ENCODE measurements around the gene FICD.

DNA sequence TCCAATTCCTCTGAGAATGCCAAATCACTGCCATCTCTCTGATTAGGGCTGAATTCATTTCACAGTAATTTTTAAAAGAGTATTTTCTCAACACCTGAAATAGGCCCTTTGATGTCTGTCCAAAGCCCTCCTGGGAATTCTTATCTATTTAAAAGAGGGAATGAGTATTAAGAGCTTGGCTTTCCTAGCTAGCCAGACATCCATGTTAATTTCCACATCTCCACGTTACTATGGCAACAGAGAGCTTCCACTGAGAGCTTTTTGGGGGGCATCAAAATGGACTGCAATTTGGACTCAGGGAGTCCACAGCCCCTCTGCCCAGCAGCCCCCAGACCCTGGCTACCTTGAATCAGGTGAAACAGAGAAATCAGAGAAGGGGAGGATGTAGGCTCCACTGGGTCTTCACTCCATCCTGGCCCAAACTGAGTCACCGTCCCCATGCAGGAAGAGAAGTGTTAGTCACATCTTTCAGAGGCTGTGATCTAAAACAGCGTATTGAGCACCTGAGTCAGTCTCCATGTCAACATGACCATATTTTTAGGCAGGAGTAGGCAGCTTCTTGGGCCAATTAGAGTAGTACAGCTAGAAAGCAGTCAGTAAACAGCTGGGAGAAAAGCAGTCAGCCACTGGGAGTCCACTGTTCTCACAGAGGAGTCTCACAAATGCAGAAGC is 7.0 kb upstream of the FICD start:
- TF ChIP-seq PKNOX1 (IDR thresholded peaks at IDR 0.05) (no peak), FOXA1 (IDR thresholded peaks at IDR 0.05) (no peak), CTBP1 (IDR thresholded peaks at IDR 0.05; ENCODE audit: borderline replicate concordance) (no peak)
